Measurements from ENCODE around the gene RNF208.
"Not testable (repeated sequence)": the region's sequence is repeated elsewhere in the genome, so short reads cannot be mapped to it uniquely, and the experiment has no call there.

The RNF208 gene, protein sequence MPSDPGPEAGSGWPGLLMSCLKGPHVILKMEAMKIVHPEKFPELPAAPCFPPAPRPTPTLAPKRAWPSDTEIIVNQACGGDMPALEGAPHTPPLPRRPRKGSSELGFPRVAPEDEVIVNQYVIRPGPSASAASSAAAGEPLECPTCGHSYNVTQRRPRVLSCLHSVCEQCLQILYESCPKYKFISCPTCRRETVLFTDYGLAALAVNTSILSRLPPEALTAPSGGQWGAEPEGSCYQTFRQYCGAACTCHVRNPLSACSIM

DNA sequence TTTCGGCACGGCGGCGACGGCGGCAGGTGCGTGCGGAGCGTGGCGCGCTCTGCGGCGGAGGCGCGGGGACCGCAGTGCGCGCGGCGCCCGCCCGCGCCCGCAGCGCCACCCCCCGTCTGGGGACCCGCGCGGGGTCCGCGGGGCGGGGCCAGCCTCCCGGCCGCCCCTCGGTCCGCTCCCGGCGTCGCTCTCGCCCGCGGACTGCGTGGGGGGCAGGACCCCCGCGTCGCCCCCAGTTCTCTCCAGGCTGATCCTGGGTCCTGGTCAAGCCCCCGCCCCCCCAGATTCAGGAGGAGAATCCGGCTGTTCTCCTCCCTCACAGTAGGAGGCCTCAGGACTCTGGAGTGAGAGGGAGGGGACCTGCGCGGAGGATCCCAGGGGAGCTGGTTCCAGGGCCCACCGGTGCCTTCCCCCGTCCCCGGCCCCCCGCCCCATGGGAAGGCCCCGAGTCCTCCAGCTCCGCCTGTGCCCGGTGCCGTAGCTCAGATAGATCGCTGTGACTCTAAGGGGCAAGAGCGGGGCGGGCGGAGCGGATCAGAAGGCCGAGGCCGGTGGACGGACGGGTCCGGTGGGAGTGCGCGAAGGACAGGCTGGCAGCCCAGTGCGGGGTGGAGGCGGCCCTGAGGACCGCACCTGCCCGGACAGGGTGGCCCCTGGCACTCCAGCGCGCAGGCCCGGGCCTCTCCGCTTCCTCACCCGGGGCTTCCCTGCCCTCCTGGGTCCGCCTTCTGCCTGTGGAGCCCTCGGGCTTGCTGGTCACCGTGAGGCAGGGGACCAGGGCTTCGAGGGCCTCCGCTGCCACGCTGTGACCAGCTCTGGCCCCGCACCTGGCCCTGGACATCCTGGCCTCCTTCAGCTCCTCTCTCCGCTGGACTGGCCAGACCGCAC lies at the start of gene RNF208:
TSS of gene RNF208 (minus strand) at position 51 of the 888 bp plus-strand sequence. CDS start 1,028 bp downstream, outside the sequence.
- peak; percentile 59 for DNase-seq (ENCODE audit: insufficient read length, low spot score)
- no peak for FAIRE-seq

DNA sequence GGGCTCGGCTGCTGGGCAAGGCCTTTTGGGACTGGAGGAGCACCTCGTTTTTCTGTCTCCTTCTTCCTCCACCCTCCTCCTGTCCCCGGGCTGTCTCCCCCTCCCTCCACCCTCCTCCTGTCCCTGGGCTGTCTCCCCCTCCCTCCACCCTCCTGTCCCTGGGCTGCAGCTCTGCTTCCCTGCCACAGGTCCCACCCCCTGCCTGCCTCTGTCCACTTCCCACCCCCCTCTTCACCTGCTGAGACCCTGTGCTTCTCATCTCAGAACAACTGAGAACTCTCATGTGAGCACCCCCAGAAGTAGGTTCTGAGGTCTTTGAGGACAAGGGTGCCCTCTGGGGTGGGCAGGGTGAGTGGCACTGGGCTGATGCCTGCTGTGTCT lies 49.6 kb upstream of the RNF208 start:
- no peak for FAIRE-seq
- no peak for DNase-seq (ENCODE audit: insufficient read length, low spot score)

DNA sequence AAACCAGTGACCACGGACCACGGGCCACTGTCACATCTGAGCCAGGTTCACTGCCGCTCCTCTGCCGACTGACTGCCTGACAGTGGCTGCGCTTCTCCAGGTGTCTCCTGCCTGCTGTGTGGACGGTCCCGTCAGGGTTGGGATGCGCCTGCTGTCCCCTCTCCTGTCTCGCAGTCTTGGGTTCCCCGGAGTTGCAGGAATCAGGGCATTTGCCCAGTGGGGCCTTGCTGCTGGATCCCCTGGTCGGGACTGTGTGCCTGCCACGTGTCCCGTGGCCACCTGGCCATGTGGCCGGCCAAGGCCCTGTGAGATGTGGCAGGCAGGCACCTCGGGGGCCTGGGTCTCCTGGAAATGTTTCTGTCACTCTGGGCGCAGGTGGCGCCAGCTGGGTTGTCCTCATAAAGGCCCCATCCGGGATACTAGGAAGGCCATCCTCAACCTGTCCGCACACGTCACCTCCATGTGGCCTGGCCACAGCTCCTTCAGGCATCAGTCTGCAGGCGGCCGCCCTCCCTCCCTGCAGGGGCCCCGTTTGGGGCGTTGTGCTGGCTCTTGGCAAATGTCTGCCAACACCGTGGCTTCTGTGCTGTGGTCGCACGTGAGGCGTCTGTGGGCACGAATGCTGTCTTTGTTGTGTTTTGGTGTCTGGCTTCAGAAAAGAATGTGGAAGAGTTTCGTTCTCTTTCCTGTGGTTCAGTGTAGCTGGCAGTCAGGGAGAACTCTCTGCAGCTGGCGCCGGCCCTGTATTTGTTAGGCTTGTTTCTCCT lies 49.1 kb upstream of the RNF208 start:
- DNase-seq (ENCODE audit: insufficient read length, low spot score), result no peak
- no peak for FAIRE-seq

DNA sequence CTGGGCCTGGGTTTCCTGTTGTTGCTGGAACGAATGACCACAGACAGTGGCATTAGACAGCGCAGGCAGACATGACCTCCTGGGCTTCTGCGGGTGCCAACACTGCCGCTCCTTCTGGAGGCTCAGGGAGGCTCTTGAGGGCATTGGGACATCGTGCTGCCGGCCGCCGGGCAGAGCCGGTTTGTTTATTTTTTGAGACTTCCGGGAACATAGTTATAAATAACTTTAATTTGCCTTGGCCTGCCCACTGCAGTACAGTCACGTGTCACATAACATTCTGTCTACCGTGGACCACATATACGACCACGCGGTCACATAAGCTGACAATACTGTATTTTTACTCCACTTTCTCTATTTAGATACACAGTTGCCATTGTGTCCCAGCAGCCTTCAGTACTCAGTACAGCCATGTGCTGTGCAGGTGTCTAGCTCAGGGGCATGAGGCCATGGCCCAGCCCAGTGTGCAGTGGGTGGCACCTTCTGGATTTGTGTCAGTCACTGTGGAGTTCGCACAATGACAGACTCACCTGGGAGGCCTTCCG lies 47.3 kb upstream of the RNF208 start:
- peak; percentile 45 for FAIRE-seq
- DNase-seq (ENCODE audit: insufficient read length, low spot score), result no peak

DNA sequence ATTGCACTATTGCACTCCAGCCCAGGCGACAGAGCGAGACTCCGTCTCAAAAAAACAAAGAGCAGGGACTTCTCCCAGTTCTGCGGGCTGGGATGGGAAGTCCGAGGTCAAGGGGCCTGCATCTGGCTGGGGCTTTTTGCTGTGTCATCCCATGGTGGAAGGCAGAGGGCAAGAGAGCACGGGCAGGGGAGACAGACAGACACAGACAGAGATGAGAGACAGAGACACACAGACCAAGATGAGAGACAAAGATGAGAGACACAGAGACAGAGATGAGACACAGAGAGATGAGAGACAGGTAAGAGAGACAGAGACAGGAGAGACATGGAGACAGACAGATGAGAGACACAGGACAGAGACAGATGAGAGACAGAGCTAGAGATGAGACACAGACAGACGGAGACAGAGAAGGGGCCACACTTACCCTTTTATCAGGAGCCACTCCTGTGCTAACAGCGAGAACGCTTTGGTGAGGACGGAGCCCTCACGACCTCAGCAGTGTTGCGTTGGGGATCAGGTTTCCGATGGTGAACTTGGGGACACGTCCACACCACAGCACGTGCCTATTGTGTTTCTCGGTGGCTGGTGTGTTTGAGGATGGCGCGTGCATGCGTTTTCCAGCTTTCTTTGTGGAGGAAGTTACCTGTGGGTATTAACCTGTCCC lies 46.6 kb upstream of the RNF208 start:
- FAIRE-seq (no peak), DNase-seq (ENCODE audit: insufficient read length, low spot score) (no peak)

DNA sequence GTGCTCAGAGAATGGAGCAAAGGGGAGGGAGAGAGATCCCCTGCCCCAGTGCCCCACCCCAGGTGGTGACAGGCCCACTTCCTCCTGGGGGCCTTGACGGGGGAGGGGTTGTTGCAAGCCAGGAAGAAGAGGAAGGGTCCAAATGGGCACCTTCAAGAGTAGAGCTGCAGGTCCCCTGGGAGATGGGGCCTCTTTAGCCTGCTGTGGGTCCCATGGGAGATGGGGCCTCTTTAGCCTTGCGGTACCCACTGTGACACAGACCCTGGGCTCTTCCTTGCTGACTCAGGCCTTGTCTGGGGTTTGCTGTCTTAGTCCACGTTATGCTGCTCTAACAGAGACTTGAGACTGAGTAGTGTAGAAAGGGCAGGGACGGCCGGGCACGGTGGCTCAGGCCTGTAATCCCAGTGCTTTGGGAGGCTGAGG lies 45.9 kb upstream of the RNF208 start:
- FAIRE-seq (peak; percentile 78), DNase-seq (ENCODE audit: insufficient read length, low spot score) (peak; percentile 60)

DNA sequence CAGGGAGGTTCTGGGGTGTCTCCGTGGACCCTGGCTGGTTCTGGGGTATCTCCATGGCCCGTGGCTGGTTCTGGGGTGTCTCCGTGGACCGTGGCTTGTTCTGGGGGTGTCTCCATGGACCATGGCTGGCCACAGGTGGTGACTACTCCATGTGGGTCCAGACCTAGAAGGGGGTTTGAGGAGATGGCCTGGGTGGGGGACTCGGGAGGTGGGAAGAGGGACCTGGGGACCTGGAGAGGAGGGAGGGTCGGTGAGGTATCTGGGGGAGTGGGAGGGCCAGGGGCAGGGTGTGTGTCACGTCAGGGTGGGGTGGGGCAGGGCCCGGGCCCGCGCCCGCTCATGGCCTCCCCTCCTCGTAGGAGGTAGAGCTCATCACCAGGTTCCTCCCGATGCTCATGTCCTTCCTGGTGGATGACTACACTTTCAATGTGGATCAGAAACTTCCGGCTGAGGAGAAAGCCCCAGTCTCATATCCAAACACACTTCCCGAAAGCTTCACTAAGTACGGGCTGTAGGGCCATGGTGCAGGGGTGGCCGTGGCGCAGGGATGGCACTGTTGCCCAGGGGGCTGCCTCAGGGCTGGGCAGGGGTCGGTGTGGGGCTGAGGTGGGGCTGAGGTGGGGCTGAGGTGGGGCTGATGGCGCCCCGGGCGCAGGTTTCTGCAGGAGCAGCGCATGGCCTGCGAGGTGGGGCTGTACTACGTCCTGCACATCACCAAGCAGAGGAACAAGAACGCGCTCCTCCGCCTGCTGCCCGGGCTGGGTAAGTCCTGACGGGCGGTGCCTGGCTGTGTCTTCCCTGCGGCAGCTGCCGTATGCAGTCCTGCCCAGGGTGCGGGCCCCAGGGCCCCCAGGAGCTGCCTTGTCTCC lies 44.8 kb upstream of the RNF208 start:
- no peak for FAIRE-seq
- DNase-seq (ENCODE audit: insufficient read length, low spot score), result no peak

DNA sequence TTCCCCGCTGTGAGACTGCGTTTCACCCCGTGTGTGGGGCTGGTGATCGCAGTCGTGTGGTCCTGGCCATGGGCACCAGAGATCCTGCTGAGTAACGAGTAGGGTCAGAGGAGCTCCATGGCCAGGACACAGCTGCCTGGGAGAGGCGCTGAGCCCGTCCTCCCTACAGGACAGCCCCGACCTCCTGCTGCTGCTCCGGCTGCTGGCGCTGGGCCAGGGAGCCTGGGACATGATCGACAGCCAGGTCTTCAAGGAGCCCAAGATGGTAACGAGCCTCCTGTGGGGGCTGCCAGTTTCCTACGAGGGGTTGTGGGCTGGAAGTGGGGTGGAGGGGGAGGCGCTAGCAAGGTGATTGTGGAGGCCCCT lies 44.1 kb upstream of the RNF208 start:
- FAIRE-seq, result no peak
- no peak for DNase-seq (ENCODE audit: insufficient read length, low spot score)

DNA sequence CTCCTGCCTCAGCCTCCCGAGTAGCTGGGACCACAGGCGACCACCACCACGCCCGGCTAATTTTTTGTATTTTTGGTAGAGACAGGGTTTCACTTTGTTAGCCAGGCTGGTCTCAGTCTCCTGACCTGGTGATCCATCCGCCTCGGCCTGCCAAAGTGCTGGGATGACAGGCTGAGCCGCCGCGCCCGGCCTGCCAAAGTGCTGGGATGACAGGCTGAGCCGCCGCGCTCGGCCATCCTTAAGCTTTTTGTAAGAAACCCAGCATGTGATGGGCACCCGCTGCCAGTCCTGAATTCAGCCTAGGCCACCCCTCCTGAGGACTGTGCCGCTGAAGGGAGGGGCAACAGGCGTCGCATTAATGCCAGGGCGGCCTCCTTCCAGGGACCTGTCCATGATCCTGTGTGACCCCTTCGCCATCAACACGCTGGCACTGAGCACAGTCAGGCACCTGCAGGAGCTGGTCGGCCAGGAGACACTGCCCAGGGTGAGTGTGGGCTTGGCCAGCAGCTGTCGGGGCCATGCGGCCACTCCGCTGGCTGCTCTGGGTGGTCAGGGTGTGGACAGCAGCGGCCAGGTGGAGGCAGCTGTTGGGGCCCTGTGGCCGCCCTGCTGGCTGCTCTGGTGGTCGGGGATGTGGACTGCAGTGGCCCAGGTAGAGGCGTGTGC lies 43.6 kb upstream of the RNF208 start:
- DNase-seq (ENCODE audit: insufficient read length, low spot score), result no peak
- FAIRE-seq, result no peak

DNA sequence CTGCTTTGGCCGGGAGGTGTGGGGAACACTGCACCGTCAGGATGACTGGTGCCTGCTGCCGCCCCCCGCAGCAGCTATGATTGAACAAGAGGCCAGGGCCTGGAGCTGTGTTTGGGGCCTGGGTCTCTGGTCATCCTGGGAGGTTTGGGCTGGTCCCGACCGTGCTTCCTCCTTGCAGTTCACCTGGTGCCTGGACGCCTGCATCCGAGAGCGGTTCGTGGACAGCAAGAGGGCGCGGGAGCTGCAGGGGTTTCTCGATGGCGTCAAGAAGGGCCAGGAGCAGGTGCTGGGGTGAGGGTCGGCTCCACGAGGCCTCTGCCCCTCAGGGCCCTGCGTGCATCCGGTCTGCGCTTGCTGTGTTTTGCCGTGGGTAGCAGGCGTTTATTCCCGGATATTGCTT lies 42.0 kb upstream of the RNF208 start:
- FAIRE-seq, result no peak

DNA sequence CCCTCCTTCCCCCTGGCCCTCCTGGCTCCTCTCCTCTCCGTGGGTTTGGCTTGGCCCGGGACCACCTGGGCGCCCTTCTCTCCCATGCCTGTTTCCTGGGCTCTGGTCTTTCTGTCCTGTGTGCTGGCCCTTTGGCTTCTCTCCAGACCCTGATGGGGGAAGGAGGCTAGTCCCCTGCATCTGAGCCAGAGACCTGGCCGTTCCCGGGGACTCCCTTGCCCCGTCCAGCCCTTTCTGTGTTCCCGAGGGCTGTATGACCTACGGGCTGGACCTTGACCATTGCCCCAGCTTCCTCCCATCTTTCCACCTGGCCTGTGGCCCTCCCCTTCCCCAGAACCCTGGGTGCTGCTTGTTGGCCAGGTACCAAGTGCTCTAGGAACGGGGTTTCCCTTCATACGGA lies 41.5 kb upstream of the RNF208 start:
- FAIRE-seq (no peak), DNase-seq (ENCODE audit: insufficient read length, low spot score) (no peak)

More for the DNA sequence above, 42.0 kb upstream of the RNF208 start:
- no peak for DNase-seq (ENCODE audit: insufficient read length, low spot score)

DNA sequence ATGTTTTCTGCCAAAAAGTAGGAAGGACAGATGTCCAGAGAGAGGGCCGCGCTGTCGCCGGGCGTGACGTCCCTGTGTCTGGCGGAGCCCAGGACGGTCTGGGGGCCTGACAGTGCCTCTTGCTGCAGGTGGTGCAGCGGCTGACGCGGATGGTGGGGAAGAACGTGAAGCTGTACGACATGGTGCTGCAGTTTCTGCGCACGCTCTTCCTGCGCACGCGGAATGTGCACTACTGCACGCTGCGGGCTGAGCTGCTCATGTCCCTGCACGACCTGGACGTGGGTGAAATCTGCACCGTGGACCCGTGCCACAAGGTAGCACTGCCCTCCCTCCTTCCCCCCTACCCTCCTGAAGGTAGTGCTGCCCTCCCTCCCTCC lies 40.9 kb upstream of the RNF208 start:
- FAIRE-seq, result no peak
- no peak for DNase-seq (ENCODE audit: insufficient read length, low spot score)

DNA sequence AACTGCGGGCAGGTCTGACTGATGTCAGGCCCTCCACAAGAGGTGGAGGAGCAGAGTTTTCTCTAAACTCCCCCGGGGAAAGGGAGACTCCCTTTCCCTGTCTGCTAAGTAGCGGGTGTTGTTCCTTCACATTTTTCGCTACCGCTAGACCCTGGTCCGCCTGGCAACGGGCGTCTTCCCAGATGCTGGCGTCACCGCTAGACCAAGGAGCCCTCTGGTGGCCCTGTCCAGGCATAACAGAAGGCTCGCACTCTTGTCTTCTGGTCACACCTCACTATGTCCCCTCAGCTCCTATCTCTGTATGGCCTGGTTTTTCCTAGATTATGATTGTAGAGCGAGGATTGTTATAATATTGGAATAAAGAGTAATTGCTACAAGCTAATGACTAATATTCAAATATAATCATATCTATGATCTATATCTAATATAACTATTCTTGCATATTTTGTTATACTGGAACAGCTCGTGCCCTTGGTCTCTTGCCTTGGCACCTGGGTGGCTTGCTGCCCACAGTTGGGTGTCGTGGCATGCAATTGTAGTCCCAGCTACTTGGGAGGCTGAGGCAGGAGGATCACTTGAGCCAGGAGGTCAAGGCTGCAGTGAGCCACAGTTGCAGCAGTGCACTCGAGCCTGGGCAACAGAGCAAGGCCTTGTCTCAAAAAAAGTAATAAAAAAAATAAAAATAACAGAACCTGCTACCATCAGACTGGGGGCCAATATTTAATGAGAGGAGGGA lies 40.3 kb upstream of the RNF208 start:
- DNase-seq (ENCODE audit: insufficient read length, low spot score); FAIRE-seq: not testable (repeated sequence)

DNA sequence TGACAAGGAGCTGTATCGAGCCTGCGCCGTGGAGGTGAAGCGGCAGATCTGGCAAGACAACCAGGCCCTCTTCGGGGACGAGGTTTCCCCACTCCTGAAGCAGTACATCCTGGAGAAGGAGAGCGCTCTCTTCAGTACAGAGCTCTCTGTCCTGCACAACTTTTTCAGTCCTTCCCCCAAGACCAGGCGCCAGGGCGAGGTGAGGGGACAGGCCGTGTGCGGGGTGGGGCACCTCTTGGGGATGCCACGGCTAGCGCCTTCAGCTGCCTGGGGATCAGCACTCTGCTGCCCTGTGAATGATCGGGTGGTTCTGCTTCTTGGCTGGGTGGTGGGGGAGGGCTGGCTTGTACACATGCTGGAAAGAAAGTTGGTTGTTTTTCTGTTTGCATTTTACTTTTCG lies 34.8 kb upstream of the RNF208 start:
- no peak for FAIRE-seq
- no peak for DNase-seq (ENCODE audit: insufficient read length, low spot score)

DNA sequence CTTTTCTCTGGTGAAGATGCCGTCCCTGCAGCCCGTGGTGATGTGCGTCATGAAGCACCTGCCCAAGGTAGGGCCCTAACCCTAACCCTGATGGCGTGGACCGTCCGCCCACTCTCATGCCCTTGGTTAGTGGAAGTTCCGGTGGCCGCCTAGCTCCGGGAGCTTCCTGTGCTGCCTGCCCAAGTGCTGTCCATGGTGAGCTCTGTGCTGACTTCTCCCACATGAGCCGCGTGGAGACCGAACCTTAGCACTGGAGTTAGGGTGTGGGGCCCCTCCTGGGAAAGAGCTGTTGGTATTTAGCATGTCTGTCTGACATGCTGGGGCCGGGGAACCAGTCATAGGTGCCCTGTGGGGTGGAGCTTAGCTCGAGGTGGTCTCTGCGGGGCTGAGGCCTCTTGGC lies 34.3 kb upstream of the RNF208 start:
- FAIRE-seq (no peak), DNase-seq (ENCODE audit: insufficient read length, low spot score) (no peak)

DNA sequence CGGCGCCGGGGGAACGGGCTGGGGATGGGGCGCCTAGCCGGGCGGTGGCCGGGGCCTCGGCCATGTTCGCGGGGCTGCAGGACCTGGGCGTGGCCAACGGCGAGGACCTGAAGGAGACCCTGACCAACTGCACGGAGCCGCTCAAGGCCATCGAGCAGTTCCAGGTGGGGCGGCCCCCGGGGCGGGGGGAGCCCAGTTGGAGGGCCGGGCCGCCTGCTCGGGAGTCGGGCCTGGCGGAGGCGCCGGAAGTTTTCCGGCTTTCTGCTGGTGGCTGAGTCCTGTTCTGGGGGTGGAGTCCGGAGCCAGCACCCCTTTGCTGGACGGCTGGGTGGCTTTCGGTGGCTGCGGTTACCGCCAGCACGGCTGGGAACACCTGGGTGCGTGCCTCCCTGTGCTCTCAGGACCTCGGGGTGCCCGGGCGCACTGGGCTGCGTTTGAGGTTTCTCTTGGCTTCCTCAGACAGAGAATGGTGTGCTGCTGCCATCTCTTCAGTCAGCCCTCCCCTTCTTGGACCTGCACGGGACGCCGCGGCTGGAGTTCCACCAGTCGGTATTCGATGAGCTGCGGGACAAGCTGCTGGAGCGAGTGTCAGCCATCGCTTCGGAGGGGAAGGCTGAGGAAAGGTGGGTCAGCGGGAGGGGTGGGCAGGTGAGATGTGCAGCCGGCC lies 33.5 kb upstream of the RNF208 start:
- peak; percentile 64 for DNase-seq (ENCODE audit: insufficient read length, low spot score)
- peak; percentile 66 for FAIRE-seq

DNA sequence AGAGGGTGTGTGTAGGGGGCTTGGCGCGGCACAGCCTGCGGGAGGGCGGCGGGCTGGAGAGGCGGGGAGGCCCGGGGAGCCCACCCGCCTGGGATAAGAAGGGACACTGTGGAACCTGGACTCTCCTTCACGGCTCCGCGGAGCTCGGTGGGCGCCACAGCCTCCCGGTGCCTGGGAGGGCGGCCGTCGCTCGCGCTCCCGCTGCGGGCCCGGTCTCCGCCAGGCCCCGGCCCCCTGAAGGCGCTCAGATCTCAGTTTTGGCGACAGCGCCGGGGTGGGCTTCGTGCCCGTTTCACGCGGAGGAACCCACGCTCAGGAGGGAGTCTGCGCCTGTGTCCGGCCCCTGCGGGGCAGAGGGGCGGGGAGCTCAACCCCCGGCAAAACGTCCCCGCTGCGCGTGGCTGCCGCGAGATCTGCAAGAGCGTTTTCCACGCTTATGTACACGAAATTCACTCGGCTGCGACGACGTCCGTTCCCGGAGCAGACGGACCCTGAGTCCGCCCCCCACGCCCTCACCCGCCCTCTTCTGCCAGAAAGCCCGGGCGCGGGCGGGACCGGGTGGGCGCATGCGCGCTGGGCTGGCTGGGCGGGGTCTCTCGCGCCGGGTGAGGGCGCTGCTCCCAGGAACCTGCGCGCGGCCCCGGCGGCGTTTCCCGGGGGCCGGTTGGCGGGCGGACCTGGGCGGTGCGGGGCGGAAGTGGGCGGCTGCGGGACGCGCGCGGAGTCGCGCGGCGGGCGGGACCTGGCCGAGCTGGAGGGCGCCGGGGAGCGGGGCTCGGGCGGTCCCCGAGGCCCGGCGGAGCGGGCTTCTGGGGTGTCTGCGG lies 32.8 kb upstream of the RNF208 start, which contains the start of gene NELFB:
TSS of gene NELFB (plus strand) at position 704 of the 824 bp plus-strand sequence.
- DNase-seq (ENCODE audit: insufficient read length, low spot score), result peak; percentile 100
- peak; percentile 92 for FAIRE-seq

Measured in GM19239 (cell line).